HPDE6-E6E7 (cell line): ENCODE results near the gene PGAM5.

Experiments
- DNase-seq: peaks from one replicate; pipeline ENCODE4 v3.0.0; 2011; ENCODE audit warnings: missing footprints; ENCODE audit errors: extremely low spot score

PGAM5 gene

DNA sequence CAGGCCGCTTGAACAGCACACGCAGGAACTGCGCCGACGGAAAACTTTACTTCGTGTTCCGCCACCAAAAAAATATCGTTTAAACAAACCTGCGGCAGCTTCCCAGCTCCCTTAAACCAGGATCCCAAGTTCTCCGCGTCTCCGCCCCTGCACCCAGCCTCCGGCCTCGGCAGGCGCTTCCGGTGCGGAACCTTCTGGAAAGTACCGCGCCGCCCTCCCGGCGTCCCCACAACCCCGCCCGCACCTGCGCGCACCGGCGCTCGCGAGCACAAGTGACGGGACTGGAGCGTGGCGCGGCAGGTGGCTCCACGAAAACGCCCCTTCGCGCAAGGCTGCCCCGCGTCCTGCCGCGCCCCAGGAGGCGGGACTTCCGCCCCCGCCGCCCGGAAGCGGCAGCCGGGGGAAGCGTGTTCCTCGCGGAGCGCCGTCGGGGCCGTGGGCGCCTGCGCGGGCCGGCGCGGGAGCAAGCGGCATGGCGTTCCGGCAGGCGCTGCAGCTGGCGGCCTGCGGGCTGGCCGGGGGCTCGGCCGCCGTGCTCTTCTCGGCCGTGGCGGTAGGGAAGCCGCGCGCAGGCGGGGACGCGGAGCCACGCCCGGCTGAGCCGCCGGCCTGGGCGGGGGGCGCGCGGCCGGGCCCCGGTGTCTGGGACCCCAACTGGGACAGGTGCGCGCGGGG, at the start of gene PGAM5:
Gene PGAM5, plus strand, starts transcription at position 438 of the 675 bp plus-strand sequence. Its CDS starts 35 bp downstream, at position 473.
- peak; percentile 88 for DNase-seq

DNA sequence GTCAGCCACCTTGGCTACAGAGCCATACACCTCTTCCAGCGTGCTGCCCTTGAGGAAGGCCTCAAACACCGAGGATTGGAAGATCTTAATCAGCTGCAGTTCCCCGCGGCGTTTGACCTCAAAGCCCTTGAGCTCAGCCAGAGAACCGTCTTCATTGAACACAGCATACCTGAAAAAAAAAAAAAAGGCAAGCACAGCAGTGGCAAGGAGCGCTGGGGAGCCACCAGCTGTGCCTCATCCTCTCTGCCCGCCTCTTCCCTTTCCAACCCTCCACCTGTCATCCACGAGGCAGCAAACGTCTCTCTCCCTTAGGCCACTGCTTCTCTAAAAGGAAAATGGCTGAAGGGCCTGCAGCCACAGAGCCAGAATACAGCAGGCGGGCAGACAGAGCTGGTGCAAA, 49.6 kb upstream of the PGAM5 start:
- DNase-seq: no peak

DNA sequence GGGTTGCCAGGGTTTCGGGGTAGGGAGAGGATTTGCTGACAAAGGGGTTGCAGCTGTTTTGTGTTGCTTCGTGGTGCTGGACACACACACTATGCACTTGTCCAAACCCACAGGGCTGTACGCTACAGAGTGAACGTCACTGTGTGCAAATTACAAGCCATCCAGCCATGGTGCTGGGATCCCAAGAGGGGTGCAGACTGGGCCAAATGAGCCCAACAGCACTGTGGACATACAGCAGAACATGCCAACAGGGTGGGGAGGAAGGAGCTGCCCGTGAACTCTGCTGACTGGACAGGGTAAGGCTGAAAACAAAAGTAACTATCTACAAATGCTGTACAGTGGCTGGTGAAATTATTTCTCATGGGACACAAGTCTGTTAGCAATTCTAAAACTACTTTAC, 48.7 kb upstream of the PGAM5 start:
- DNase-seq: no peak

DNA sequence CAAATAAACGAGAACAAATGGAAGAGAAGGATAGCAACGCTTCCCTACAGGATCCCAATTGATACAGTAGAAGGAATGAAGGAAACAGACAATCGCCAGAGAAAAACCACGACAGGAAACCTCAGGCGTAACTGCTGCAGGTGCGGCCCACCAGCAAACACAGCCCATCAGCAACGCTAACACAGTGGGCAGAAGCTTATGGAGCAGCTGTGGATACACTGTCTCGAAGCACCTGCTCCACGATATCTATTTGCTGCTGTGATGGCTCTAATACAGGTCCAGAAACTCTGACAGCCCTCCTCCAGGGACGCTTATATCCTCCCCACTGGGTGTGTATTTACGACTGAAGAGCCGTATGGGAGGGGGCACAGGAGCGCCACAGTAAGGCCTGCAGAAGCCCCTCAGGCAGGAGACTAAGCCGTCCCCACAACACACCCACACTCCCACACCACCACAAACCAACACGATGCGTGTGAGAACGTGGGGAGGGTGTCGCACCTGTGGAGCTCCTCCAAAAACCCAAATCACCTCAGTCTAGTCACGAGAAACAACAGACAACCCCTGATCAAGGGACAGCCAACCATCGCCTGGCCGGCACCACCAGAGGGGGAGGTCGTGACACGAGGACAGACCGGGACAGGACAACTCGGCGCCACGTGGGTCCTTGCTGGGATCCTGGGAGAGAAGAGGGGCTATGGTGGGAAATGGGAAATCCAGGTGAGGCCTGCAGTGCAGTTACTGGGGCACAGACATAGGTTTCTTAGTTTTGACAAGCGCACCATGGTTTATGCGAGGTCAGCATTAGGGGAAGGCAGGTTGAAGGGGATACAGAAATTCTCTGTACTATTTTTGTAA, 47.5 kb upstream of the PGAM5 start:
- DNase-seq: no peak

DNA sequence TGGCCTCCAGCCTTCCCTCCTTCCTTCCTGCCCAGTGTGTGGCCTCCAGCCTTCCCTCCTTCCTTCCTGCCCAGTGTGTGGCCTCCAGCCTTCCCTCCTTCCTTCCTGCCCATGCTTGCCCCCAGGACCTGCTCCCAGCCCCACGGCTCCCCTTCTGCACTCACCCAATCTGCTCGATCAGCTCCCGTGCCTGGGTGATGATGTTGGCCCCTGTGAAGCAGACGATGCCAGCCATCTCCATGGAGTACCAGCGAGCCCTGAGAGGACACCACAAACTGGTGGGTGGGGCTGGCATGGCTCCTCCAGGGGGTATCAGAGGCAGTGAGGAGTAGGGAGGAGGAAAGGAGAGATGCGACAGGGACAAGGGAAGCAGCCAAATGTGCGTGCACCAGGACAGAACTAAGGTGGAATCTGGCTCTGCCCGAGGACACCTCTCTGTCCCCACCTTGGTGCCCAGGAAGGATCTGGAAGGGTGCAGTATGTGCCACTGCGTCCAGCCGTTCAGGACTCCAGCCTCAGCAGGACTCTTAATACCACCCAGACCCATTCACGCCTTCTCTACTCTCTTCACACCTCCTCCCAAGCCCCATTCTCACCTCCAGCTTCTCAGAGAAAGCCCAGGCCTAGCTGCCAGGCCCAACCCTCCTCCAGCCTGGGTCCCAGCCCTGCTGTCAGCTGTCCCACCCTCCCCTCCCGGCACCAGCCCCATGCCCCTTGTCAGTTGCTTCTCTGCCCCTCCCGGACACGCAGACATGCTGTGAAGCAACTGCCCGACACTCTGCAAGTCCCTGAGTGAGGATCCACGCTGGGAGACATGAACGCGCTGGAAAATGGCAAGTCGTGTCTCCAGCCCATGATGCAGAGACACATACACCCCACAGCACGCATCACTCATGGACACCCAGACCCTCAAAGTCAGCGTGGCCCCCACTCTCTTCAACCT, 46.2 kb upstream of the PGAM5 start:
- DNase-seq: no peak

DNA sequence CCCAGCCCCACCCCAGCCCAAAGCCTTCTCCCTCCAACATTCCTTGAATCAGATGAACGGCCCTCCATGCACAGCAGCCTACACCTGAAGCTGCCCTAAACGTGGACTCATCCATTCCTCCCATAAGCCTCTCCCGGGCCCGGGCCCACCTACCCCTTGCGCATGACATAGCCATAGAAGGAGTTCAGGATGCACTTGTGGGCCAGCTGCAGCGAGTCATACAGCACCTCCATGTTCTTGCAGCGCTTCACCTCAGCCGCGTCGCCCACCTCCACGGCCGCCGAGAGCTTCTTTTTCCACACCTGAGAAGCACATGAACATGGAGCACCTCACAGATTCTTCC, 45.5 kb upstream of the PGAM5 start:
- no peak for DNase-seq

DNA sequence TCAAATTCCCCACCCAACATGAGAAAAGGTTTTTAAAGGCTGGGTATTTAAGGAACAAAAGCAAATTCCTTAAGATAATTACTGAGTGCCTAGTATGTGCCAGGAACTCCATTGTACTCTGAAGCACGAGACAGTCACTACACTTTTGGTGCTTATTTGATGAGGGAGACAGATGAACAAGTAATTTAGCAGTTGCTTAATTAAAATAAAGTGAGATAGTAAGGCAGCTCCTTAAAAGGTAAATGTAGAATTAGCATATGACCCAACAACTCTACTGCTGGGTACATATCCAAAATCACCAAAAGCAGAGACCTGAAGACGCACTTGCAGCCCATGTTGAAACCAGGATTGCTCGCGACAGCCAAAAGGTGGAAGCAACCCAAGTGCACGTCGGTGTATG, 44.8 kb upstream of the PGAM5 start:
- no peak for DNase-seq

DNA sequence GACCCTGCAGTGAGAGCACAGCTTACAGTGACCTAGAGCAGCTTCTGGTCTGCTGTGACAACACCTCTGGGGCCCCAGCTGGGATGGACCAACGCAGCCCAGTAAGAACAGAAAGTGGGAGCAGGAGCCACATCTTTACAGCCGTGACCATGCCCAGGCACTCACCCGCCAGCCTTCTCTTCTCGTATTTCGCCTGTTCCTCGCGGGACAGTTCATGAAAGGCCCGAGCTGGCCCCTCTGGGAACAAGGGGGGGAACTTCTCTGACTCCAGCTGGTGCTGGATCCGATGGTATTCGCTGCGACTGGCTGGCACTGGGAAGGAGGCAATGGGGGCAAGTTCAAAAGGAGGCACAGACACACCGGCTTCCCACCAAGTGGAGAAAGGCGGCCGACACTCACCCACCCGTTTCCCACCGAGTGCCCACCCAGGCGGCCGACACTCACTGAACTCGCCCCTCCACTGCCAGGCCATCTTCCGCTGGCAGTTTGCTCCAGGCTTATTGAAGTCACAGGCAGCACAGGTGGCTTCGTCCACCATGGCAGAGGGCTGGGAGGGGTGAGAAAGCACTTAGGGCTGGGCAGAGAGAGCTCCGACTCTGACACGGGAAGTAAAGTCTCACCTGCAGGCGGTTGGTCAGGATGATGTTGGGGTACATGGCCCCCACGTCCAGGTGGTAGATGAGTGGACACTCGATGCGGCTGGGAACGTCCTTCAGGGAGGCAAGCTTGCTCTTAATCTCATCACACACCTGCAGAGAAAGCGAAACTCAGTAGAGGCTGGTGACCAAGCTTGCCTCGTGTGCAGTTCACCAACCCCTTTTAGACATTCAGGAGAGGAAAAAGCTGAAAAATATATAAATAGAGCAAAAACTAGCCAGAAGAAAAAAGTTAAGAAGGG, 42.2 kb upstream of the PGAM5 start:
- no peak for DNase-seq

DNA sequence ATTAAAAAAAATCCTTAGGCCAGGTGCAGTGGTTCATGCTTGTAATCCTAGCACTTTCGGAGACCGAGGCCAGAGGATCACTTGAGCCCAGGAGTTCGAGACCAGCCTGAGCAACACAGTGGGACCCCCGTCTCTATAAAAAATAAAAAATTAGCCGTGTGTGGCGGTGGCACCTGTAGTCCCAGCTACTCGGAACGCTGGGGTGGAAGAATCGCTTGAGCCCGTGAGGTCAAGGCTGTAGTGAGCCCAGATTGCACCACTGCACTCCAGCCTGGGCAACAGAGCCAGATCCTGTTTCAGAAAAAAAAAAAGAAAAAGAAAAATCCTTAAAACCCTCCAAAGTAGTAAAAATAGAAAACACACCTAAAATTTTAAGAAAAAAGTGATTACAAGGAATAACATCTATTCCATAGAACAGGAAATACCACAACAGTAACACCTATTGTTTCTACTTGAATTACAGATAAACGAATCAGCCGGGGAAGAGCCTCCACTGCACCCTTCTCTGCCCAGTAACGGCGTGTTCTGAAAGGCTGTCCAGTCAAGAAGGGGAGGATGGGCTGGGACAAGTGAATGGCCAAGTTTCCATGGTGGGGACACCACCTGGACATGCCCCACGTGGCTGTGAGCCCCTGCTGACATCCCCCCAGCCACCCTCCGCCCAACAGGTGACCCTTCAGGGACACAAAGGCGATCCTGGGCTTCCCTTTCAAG, 41.3 kb upstream of the PGAM5 start:
- no peak for DNase-seq

DNA sequence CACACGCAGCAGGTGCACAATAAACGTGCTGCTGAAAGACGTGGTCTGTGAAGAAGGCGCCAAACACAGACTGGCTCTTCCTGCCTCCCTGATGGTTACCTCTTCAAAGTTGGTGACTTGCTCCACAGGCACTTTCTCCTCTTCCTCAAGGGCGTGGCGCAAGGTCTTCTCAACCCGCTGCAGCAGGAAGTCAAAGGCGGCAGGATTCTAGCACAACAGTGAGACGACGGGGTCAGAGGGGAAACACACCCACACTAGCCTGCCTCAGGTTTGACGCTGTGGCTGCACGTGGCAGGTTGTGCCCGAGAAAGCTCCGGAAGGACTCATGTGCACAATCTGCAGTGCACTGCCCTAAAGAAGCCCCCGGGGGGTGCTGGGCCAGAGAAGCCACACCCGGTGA, 38.5 kb upstream of the PGAM5 start:
- DNase-seq: no peak

DNA sequence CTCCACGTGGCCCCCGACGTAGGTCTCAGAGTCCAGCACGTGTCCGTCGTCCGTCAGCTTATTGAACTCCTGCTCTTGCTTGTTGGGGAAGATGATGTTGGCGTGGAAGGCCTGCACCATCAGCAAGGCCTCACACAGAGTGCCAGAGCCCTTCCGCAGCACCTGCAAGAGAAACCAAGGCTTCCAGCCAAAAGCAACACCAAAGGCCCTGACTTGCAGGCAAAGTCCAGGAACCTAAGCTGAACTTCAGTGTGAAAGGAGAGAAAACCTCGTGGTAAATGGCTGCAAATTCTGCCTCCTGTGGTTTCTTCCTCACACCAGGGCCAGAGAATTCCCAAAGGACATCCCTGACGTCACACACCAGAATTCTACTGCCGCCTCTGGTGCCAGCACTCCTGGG, 38.0 kb upstream of the PGAM5 start:
- DNase-seq: no peak

DNA sequence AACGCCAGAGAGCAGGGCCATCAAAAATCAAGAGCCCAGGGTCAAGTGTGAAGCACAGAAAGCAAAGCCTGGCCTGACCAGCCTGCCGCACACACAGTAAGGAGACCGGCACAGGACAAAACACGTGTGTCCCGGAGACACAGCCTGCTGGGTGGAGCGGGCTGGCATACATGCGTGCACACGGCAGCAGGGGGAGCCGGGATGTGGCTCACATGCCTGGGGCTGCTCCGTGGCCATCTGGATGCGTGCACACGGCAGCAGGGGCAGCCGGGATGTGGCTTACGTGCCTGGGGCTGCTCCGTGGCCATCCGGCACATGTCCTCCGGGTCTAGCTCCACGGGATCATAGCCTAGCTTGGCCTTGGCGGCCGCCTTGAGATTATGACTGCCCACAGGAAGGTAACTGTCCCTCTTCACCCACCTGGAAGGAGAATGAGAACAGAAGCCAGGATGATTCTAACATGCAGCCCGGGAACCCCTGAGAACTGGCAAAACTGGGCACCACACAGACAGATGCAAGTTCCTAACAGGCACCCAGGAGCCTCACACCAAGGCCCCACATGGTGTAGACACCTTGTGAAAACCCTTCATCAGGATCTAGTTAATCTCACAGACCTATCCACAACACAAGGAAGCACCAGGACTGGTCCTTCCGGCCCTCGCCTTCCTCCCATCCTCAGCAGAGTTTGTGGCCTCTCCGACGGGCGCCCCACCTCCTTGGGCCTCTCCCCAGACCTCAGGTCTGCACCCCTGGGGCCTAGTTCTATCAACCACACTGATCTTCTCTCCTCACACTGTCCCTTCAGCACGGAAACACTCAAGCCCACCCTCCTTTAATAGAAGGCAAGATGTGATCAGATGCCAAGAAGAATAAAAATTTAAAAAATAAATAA, 37.1 kb upstream of the PGAM5 start:
- DNase-seq: no peak

DNA sequence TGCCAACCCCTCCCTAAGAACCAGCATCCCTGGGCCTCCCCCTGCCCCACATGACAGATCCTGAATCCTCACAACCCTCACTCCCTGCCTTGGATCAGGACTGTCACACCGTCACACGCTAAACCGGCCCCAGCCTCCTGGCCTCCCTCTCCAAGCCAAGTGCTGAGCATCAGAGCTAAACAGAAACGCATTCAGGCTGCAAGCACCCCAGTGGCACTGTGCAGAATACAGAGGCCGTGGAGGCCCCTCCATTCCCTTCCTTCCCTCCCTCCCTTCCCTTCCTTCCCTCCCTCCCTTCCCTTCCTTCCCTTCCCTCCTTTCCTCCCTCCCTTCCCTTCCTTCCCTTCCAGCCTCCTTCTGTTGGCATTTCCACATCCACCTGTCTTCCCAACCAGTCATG, 36.1 kb upstream of the PGAM5 start:
- DNase-seq: no peak

DNA sequence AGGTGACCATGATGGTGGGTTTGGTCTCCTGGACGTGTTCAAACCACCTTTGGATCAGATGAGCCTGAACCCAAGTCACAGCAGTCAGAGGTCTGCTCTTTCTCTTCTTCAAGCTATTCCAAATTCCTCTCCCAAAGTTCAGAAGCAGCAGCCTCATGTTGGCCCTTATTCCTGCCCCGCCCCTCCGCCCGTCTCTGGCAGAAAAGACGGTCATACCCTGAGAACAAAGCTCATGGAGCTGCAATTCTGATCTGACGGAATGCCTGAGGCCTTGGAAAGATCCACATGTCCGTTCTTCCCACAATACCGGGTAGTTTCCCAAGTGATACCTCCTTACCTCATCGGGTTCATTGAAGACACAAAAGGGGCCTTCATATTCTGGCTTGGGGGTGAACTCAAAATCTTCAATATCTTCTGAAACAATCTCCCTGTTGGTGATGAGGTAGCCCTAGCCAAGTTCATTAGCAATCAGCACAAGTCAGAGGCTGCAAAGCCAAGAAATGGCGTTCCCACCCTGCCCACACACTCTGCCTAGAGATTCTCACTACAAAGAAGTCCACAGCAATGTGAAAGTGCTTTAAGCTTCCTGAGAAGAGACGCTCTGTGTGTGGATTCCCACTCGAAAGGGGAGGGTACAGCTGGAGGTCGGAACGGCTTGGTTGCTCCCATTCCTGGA, 34.7 kb upstream of the PGAM5 start:
- DNase-seq: no peak

DNA sequence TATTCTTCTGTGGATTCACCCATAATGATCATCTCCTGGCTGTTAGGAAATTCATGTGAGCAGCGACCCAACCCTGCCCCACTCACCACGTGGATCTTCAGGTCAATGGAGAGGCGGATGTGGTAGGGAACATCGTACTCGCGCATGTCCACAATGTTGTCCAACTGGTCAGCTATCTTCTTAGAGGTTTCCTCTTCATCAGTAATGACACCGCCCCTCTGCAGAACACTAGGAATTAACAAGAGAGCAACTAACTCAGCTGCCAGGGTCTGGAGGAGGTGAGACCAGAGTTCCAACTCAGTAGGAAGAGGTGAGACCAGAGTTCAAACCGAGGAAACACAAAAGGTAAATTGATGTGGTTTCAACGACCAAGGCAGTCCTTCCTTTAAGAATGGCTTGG, 33.1 kb upstream of the PGAM5 start:
- DNase-seq: no peak

DNA sequence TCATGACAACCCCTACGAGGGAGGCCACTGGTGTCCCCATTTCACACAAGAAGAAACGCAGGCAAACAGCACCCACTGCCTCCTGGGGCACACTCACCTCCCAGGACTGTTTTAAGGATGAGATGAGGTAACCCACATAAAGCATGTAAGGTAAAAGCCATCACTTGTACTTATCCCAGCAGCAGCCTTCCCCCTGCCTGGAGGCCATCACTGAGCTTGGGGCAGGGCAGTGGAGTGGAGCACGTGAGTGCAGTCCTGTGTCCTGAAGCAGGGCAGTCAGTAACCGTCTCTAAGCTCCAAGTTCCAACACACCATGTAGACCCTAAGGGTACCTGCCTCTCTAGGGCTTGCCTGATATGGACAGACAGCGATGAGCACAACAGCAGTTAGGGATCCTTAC, 25.2 kb upstream of the PGAM5 start:
- DNase-seq: no peak

DNA sequence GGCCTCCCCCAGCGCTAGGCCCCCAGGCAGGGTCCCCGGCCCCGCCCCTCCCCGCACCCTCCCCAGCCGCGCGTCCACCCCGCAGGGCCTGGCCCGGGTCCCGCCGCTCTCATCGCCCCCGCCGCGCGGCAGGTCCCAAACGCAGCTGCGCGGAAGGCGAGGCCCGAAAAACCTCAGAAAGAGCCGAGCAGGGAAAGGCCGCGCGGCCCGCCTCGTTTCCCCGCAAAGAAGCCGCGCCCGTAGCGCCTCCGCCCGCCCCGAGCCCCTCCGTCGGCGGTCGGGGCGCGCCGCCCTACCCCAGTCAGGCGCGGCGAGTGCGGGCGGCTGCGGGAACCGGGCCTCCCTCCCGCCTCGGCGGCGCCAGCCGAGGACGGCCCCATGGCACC, 23.8 kb upstream of the PGAM5 start:
- DNase-seq: no peak

DNA sequence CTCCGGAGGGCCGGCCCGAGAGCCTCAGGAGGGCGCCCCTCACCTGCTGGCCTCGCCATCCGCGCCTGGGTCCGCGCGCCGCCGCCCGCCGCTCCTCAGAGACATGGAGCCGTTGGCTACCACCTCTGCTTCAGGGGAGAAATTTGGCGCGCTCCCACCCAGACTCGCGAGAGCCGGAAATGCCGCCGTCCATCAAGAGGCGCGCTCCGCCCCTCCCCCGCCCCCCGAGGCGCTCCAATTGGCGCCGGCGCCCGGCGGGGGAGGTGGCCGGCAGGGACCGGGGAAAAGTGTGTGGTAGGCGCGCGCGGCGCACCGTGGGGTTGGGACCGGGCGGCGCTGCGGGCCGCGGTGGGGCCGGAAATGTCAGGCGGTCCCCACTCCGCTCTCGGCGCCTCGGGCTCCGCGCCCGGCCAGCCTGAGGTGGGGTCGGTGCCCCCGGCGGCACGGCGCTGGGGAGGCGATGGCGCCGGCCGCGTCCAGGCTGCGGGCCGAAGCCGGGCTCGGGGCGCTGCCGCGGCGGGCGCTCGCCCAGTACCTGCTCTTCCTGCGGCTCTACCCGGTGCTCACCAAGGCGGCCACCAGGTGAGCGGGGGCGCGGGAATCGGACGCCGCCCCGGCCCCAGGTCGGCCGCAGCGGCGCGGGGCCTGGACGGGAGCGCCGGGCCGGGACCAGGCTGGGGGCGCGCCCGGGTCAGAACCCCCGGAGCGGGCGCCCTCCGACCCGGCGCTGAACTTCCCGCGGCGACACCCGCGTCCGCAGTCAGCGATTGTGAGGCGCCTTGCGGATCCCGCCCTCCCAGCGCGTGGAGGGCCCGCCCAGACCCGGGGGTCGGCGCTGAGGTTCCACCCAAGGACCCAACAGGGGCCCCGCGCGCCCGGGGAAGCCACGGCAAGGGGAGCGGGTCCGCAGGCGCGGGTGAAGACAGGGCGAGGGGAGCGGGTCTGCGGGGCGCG, 23.2 kb upstream of the PGAM5 start, which contains the start of the genes POLE and PXMP2:
Gene POLE, minus strand, starts transcription at position 132 of the 954 bp plus-strand sequence. Its CDS starts 27 bp downstream, at position 105.
Gene PXMP2, plus strand, starts transcription at position 377 of the 954 bp plus-strand sequence. Its CDS starts 84 bp downstream, at position 461.
- peak; percentile 91 for DNase-seq
